NT2/D1 (cell line): ENCODE measurements around the gene WNT9B.

Source experiments
- SUZ12 ChIP-seq: IDR thresholded peaks from 2 replicates; pipeline ENCODE4 v1.6.1; 2011; ENCODE audit not compliant: insufficient read length, insufficient read depth; ENCODE audit errors: extremely low read depth
- YY1 ChIP-seq: IDR thresholded peaks from 2 replicates; pipeline ENCODE4 v1.6.1; 2011; ENCODE audit not compliant: insufficient read length, insufficient read depth
- ZNF274 ChIP-seq: IDR thresholded peaks from 2 replicates; pipeline ENCODE4 v1.6.1; 2011; ENCODE audit warnings: mild to moderate bottlenecking, low read depth, low read length

- no peak for TF ChIP-seq ZNF274
- TF ChIP-seq SUZ12, result no peak
- no peak for TF ChIP-seq YY1
Measured at GRCh38 chr17:46922487-46922803, 71.1 kb downstream of the WNT9B start.
